IPS-20b (cell line): ENCODE results near the gene SRD5A1.

Experiments
- H3K27ac ChIP-seq: one replicate; pipeline ENCODE4 v1.5.1; 2013; ENCODE audit warnings: low read length
- H3K27me3 ChIP-seq: 2 replicates; pipeline ENCODE4 v1.6.1; 2013; ENCODE audit warnings: mild to moderate bottlenecking, low read length, inconsistent platforms; ENCODE audit not compliant: insufficient read depth
- H3K36me3 ChIP-seq: 2 replicates; pipeline ENCODE4 v1.6.1; 2013; ENCODE audit warnings: low read depth, mild to moderate bottlenecking, inconsistent platforms, low read length, moderate library complexity; ENCODE audit not compliant: insufficient read depth
- H3K4me1 ChIP-seq: 2 replicates; pipeline ENCODE4 v1.6.1; 2013; ENCODE audit warnings: mild to moderate bottlenecking, control low read depth, inconsistent platforms, low read length, moderate library complexity; ENCODE audit not compliant: insufficient read depth
- H3K4me3 ChIP-seq: 2 replicates; pipeline ENCODE4 v1.5.1; 2013; ENCODE audit warnings: mild to moderate bottlenecking, low read length, inconsistent platforms
- H3K9ac ChIP-seq: 2 replicates; pipeline ENCODE4 v1.6.1; 2013; ENCODE audit warnings: low read depth, mild to moderate bottlenecking, inconsistent platforms, low read length, moderate library complexity
- H3K9me3 ChIP-seq: 2 replicates; pipeline ENCODE4 v1.6.1; 2013; ENCODE audit warnings: mild to moderate bottlenecking, low read depth, low read length, inconsistent platforms; ENCODE audit not compliant: insufficient read depth

The SRD5A1 gene

GRCh38 chr5:6707852-6708251 lies 74.6 kb downstream of the SRD5A1 start:
- no peaks in the 10 kb centered on the region for H3K36me3 ChIP-seq
- H3K9me3 ChIP-seq: no peaks in the 10 kb centered on the region
- H3K9ac ChIP-seq: no peak overlapping the region
- no peak overlapping the region for H3K27ac ChIP-seq
- H3K4me3 ChIP-seq: no peak overlapping the region
- no peaks in the 10 kb centered on the region; the same call in 1 of the 2 replicates for H3K4me1 ChIP-seq
- H3K27me3 ChIP-seq: peaks cover 17% of the 10 kb centered on the region

GRCh38 chr5:6708814-6709213 lies 75.6 kb downstream of the SRD5A1 start:
- Histone ChIP-seq H3K9me3 (no peaks in the 10 kb centered on the region), H3K4me3 (no peak overlapping the region), H3K27me3 (peaks cover 17% of the 10 kb centered on the region), H3K4me1 (no peaks in the 10 kb centered on the region; the same call in 1 of the 2 replicates), H3K9ac (no peak overlapping the region), H3K27ac (no peak overlapping the region), H3K36me3 (no peaks in the 10 kb centered on the region)

GRCh38 chr5:6710070-6710469 lies 76.8 kb downstream of the SRD5A1 start:
- Histone ChIP-seq H3K4me1 (peaks cover 3% of the 10 kb centered on the region; the same call in 1 of the 2 replicates), H3K9ac (no peak overlapping the region), H3K4me3 (no peak overlapping the region), H3K9me3 (no peaks in the 10 kb centered on the region), H3K36me3 (no peaks in the 10 kb centered on the region), H3K27me3 (peaks cover 22% of the 10 kb centered on the region), H3K27ac (no peak overlapping the region)

GRCh38 chr5:6710551-6711318 lies 77.5 kb downstream of the SRD5A1 start:
- Histone ChIP-seq H3K4me1 (peaks cover 10% of the 10 kb centered on the region; the same call in 1 of the 2 replicates), H3K4me3 (no peak overlapping the region), H3K9me3 (no peaks in the 10 kb centered on the region), H3K27ac (no peak overlapping the region), H3K36me3 (no peaks in the 10 kb centered on the region), H3K9ac (no peak overlapping the region), H3K27me3 (peaks cover 23% of the 10 kb centered on the region)

- Histone ChIP-seq H3K36me3 (no peaks in the 10 kb centered on the region), H3K27me3 (peaks cover 23% of the 10 kb centered on the region), H3K9me3 (no peaks in the 10 kb centered on the region), H3K27ac (peak overlapping the region; percentile 70), H3K4me3 (peak overlapping the region; percentile 87), H3K4me1 (peaks cover 16% of the 10 kb centered on the region), H3K9ac (peak overlapping the region; percentile 87; the same call in 1 of the 2 replicates)
Measured at GRCh38 chr5:6711409-6712141, 78.3 kb downstream of the SRD5A1 start.

GRCh38 chr5:6712142-6712576 lies 78.9 kb downstream of the SRD5A1 start:
- peak overlapping the region; percentile 87 for H3K9ac ChIP-seq
- peaks cover 18% of the 10 kb centered on the region for H3K4me1 ChIP-seq
- peaks cover 23% of the 10 kb centered on the region for H3K27me3 ChIP-seq
- H3K27ac ChIP-seq: peak overlapping the region; percentile 70
- no peaks in the 10 kb centered on the region for H3K9me3 ChIP-seq
- H3K36me3 ChIP-seq: no peaks in the 10 kb centered on the region
- H3K4me3 ChIP-seq: peak overlapping the region; percentile 87

GRCh38 chr5:6712577-6713273 lies 79.5 kb downstream of the SRD5A1 start:
- Histone ChIP-seq H3K4me3 (peak overlapping the region; percentile 87), H3K36me3 (no peaks in the 10 kb centered on the region), H3K27me3 (peaks cover 23% of the 10 kb centered on the region), H3K4me1 (peaks cover 18% of the 10 kb centered on the region), H3K9me3 (no peaks in the 10 kb centered on the region), H3K9ac (peak overlapping the region; percentile 87), H3K27ac (peak overlapping the region; percentile 70)

GRCh38 chr5:6713274-6714225 lies 80.3 kb downstream of the SRD5A1 start, which contains the start of gene TENT4A:
TENT4A (plus strand) TSS chr5:6713432; CDS start chr5:6713984, 552 bp downstream.
- H3K9ac ChIP-seq: peak within 1 kb of the TSS; percentile 87
- no peaks in the 10 kb centered on the region for H3K9me3 ChIP-seq
- peak within 1 kb of the TSS; percentile 70 for H3K27ac ChIP-seq
- peaks cover 18% of the 10 kb centered on the region for H3K4me1 ChIP-seq
- H3K27me3 ChIP-seq: peaks cover 23% of the 10 kb centered on the region
- no peaks in the 10 kb centered on the region for H3K36me3 ChIP-seq
- H3K4me3 ChIP-seq: peak within 1 kb of the TSS; percentile 87

GRCh38 chr5:6714226-6715041 lies 81.2 kb downstream of the SRD5A1 start:
- peaks cover 18% of the 10 kb centered on the region for H3K4me1 ChIP-seq
- H3K4me3 ChIP-seq: peak overlapping the region; percentile 84
- peak overlapping the region; percentile 65; the same call in 1 of the 2 replicates for H3K9ac ChIP-seq
- H3K9me3 ChIP-seq: no peaks in the 10 kb centered on the region
- H3K27me3 ChIP-seq: peaks cover 23% of the 10 kb centered on the region
- H3K27ac ChIP-seq: no peak overlapping the region
- no peaks in the 10 kb centered on the region for H3K36me3 ChIP-seq

GRCh38 chr5:6715271-6715670 lies 82.0 kb downstream of the SRD5A1 start:
- Histone ChIP-seq H3K27me3 (peaks cover 20% of the 10 kb centered on the region), H3K9me3 (no peaks in the 10 kb centered on the region), H3K4me1 (peaks cover 18% of the 10 kb centered on the region), H3K27ac (no peak overlapping the region), H3K4me3 (peak overlapping the region; percentile 84), H3K9ac (no peak overlapping the region), H3K36me3 (no peaks in the 10 kb centered on the region)
